Measurements from ENCODE around the gene GHDC.
"Not testable (repeated sequence)": the region's sequence is repeated elsewhere in the genome, so short reads cannot be mapped to it uniquely, and the experiment has no call there.

The GHDC gene

DNA sequence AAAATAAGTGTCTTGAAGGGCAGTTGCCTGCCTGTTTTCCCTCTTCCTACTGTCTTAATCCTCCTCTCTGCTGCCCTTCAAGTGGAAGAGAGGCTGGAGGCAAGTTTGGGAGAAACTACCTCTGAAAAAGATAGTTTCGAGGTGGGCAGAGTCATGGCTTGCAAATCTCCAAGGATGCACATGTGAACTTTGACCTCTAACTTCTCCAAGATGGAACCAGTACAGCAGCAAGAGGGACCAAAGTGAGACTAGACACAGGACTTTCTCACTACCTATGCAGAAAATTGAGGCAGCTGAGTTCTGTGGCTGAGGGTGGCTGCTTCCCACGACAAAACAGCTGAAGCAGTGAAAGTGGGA, 12.5 kb downstream of the GHDC start:
- DNase-seq: no peak

DNA sequence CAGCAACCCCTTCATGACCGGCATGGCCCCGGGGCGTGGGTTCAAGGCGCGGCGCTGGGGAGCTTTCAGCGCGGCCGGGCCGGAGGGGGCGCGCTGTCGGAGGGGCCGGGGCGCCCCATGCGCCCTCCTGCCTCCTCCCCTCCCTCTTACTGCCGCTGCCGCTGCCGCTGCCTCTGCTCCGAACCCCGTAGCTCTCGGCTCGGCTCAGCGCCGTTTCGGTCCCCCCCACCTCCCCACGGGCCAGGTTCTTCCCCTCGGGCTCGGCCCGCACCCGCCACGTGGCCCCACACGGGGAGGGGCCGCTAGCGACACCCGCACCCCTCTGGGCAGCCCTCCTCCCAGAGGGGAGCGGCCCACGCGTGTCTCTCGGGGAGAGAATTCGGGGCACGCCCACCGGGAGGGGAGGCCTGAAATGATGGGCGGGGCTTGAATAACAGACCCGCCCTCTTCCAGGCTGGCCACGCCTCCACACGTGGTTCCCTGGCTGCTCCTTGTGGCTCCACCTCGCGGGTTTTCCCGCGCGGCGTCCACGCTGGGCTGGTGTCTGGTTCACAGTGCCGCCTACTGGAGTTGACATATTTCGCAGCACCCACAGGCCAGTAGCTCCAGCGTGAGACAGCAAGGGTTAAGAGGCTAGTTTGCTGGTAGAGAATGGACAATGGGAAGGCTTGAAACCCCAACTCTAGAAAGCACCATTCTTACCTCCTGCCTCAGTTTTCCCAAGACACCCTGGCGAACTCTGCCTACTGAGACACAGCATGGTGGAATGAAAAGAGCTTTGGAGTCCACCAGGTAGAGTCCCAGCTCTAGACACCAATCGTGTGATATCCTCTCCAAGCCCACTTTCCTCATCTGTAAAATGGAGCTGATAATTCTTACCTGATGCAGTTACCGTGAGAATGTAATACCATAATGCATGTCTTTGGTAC, 13.1 kb downstream of the GHDC start, which contains the start of gene KCNH4:
Gene KCNH4, minus strand, starts transcription at position 221 of the 929 bp plus-strand sequence. Its CDS starts 197 bp downstream, at position 24.
- peak; percentile 19 for DNase-seq

DNA sequence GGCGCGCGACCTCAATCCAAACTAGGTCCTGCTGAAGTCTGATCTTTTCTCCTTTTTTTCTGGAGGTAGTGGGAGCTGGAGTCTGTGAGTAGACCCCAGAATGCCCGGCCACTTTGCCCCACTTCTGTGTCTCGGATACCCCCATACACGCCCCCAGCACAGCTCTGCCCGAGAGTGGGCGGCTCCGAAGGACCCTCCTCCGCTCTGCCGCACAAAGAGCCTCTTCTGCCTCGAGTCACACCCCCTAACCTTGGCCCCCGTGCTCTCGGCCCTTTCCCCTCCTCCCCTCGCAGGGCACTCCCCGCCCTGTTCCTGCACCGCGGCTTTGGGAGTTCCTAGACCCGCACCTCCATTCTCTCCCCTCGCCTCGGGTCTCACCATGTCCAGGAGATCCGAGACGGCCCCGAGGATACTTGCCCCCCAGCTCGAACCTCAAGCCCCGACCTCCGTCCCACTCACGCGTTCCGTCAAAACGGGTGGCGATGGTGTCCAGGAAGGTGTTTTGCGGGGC, 13.8 kb downstream of the GHDC start:
- DNase-seq: no peak

DNA sequence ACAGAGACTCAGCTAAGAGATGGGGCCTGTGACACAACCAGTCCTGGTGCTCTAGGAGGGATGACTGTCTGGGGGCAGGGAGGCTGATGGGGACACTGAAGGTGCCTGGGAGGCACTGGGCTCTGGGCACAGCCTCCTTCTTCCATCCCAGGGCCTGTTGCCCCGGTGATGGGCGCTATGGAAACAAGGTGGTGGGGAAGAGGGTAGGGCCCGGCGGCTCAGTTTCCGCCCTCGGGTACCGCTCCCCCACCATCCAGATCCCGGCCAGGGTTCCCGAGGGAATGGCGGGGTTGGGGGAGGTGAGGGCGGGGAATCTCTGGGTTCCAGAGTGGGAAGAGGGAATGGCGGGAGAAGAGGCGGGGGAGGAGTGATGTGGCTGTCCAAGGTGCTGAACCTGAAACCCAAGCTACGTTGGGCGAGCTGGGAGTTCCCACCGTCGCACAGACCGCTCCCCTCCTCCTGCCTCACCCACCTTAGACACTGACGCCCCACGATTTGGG, 14.3 kb downstream of the GHDC start:
- DNase-seq: peak; percentile 52

DNA sequence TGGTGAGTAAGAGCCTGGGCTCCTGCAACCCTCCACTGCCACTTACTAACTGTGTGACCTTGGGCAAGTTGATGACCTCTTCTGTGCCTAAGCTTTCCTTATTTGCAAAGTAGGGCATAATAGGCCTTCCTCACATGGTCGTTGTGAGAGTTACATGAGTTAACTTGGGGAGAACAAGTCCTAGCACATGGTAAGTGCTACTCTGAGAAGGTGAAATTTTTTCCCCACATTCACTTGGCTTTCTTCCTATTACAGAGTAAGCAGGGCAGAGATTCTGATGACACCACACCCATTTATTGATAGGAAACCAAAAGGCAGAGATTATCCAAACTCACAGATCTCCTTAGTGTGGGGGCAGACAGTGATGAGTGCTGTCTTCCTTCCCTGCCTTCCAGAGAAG, 15.0 kb downstream of the GHDC start:
- no peak for DNase-seq

DNA sequence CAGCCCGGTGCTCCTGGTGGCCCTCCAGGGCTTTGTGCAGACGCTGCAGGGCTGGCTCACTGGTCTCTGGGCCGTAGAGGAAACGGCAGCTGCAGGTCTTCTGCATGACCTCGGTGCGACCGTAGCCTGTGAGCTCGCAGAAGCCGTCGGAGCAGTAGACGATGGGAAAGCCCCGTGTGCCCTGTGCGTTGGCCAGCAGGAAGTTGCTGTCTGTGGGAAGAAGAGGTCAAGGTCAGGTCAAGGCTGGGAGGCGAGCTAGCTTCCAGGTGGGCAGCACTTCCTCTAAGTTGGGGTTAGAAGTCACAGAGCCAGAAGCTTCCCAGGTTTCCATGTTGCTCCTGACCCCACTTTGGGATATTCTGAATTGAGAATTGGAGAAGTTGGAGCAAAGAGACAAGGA, 15.5 kb downstream of the GHDC start:
- no peak for DNase-seq

DNA sequence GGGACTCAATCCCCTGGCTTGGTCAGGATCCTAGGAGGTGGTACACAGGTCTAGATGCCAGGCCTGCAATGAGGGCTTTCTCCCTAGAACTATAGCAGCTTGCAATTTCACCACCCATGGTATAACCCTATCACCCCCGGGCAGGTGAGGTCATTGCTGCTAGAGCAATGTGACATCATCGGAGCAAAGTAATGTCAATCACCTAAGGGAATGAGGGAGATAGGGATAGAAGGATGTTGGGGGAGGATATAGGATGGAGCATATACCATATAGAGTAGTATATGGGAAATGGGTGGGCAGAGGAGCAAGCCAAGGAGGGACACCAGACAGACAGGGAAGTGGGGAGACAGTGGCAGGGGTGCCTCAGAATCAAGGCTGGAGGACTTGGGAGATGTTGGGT, 16.6 kb downstream of the GHDC start:
- DNase-seq: no peak

DNA sequence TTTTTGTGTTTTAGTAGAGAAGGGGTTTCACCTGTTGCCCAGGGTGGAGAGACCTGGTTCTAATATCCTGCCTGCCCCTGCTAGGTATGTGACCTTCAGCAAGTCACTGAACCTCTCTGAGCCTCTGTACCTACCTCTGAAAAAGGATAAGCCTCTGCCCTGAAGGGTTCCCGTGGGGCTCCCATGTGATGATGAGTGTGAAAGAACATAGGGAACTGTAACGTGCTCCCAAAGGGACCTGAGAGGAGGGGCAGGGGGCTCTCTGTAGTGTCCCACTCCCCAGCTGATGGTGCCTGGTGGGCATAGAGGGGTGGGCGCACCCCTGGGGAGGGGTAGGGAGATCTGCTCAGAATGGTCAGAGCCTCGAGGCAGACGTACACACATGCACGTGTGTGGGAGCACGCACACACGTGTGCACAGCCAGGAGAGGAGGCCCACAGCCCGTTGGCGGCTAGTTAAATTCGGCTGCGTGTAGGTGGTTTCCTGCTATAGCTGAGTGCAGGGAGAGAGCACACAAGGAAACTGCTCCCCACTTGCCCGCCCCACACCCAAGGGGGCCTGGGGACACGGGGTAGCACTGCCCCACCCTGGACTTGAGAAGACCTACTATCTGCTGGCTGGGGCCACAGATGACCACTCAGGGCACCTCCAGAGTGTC, 20.0 kb downstream of the GHDC start:
- DNase-seq: no peak

DNA sequence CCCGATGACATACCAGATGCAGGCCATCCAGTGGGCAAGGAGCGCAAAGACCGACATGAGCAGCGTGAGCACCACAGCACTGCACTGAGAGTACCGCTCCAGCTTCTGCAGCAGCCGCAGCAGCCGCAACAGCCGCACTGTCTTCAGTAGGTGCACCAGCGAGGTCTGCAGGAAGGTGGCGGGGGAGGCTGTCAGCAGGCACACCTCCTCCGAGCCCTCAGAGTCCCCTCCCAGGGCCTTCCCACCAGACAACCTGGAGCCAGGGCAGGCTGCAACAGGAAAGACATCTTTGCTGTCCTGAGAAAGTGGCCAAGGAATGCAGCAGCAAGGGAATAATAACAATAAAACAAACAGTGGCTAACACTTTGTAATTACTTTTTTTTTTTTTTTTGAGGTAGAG, 22.5 kb downstream of the GHDC start:
- DNase-seq: no peak

DNA sequence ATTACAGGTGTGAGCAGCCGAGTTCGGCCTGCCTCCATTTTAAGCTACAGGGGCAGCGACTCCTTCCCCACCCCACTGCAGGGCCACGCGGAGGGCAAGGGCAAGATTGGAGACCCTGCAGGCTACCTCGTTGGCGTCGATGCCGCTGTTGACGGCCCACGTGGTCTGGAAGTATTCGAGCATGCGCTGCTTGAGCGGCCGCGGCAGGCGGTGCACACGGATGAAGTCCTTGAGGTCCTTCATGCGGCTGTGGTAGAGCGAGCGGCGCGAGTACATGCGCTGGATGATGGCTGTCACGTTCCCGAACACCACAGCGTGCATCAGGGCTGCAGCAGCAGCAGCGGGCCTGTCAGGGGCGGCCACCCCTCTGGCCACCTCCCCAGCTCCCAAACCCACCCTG, 24.9 kb downstream of the GHDC start:
- no peak for DNase-seq

DNA sequence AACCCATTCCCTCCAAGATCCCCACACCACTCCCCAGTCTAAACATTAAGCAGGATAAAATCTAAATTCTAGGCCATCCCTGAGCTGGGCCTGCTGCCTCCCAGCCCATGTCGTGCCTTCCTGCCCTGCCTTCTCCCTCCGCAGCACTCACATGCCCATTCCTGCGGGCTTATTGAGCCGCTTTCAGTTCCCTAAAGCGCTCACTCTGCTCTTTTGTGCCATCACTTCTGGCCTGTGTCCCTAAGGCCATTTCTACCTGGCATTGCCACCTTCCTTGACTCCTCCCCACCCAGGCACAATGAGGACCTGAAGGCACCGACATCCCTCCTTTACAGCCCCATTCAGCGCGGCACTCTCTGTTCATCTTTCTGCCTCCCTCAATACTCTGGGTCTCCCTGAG, 26.5 kb downstream of the GHDC start:
- no peak for DNase-seq

DNA sequence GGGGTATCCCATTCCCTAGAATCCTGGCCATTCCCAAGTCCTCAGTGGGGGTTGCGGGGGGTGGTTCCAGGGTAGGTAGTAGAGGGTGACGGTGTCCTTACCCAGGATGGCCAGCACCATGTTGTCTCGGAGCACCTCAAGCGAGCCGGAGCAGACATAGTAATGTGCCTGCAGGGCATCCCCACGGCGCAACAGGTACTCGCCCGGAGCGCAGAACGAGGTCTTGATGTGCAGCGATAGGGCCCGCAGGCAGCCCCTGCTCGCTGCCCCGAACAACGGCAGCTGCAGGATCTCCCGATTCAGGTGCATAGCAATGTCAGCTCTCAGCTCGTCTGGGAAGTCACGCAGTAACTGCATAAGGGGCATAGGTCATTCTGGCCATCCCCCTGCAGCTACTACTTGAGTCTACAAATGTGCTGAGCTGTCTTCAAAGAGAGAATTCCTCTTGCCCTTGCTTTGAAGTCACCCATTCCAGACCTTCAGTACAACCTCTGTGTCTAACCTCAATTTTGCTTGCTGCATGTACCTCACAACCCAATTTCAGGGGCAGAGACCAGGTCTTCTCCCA, 28.0 kb downstream of the GHDC start:
- DNase-seq: no peak

DNA sequence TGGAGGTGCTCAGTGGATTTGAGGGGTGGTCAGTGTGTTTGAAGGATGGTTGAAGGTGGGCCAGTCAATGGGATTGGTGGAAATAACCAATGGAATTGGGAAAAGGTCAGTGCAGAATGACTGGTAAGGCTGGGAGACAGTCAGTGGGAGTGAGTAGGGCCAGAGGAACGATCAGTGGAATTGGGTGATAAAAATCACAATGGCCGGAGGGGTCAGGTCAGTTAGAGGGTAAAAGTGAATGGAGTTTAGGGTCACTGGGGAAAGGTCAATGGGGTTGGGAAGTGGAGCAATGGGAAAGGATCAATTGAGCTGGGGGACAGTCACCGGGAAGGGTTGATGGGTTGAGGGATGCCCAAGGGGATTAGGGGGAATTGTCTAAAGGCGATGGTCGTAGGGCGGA, 28.5 kb downstream of the GHDC start:
- DNase-seq: no peak

DNA sequence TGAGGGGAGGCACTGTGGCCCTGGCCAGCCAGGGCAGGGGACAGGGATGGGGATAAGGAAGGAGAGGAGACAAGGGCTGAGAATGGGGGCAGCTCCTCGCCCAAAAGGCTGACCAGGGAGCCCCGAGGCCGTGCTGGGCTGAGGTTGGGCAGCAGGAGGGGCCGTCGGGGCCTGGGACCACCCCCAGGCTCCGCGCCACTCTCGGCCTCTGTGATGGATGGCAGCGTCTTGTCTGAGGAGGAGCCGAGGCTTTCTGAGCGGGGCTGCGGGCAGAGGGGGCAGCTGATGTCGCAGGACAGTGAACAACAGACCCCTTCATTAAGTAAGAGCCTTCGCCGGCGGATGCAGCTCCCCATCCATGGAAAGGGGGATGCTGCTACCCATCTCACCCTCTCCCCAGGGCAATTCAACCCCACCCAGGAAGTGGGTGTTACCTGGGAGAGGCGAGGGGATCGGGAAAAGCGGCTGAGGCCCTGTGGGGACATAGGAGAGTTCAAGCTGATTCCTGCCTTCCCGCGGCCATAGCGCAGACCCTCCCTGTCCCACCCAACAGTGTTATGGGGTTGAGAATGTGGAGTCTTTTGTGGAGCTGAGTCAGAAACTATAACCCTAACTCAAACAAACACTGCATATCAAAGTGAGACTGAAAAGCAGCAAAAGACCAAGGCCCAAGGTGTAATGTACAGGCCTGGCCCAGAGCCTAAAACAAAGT, 30.4 kb downstream of the GHDC start:
- no peak for DNase-seq

DNA sequence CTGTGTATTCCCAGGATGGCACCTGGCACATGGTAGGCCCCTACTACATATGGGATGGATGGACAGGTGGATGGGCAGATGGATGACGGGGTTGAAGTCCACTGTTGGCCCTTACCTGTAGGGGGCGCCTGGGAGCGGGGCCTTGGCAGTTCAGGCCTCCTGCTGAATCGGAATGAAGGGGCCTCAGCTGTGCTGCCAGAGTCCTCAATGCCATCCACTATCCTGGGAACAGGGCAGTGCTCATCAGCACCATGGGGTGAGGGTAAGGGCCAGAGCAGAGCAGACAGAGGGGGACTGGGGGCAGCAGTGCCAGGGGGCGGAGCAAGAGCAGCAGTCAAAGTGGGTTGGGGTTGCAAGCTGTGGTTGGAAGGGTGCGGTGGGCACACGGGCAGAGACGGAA, 31.2 kb downstream of the GHDC start:
- no peak for DNase-seq

DNA sequence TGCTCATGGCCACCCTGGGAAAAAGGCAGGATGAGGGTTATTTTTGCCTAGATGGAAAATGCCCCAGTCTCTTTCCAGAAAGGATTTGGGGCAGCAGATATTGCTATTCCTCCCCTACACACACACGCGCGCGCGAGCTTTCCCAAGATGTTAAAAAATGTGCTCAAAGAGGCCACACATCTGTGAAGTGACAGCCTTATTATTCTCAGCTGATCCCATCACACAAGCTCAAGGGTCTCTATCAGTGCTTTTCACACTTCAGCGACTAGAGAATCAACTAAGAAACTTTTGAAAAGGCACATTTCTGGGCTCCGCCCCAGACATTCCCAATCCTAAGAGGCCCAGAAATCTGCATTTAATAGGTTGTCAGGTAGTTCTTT, 33.8 kb downstream of the GHDC start:
- DNase-seq: no peak

DNA sequence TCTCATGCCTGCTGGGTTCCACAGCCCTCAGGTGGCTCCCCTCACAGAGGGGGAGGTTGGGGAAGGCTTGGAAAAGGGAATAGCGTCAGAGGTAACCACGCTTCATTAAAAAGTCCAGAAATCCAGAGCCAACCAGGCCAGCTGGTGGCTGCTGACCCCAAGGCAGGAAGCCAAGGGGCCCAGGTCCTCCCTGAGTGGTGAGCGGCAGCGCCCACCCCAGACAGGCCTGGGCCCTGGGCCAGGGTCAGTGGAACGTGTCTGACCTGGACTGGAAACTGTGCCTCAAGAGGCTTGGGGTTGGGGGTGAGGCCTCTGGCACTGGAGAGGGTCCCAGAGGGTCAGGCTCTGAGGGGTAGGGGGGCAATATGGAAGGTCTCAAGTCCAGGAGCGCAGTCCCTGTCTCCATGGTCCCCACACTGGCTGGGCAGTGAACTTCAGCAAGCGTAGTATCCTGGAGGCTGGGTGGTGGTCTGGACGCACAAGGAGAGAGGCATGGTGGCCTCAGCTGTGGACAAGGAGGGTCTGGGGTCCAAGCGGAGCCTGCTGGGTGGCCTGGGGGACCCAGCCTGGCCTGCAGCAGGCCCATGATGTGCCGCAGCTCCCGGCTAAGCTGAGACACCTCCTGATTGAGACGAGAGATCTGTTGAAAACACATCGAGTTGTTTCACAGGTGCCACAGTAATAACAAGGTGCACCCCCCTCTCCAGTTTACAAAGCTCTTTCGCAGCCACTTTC, 34.3 kb downstream of the GHDC start:
- no peak for DNase-seq

DNA sequence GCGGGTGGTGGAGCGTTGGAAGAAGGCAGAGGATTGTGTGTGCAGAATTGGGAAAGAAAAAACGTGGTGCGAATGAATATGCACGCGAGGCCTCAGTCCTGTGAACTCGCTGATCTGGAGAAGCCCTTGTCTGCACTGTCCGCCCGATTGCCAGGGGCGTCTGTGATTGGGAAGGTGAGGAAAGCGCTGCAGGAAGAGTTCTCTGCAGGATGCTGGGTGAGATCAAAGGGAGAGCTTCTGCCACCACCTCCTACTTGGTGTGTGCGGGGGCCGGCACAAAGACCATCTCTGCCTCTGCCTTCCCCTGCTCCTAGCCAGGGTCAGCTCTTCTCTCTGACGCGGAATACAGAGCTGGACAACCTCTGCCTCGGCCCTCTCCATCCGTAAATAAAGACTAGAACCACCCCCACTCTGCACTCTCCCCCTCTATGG, 38.7 kb downstream of the GHDC start:
- DNase-seq: no peak

DNA sequence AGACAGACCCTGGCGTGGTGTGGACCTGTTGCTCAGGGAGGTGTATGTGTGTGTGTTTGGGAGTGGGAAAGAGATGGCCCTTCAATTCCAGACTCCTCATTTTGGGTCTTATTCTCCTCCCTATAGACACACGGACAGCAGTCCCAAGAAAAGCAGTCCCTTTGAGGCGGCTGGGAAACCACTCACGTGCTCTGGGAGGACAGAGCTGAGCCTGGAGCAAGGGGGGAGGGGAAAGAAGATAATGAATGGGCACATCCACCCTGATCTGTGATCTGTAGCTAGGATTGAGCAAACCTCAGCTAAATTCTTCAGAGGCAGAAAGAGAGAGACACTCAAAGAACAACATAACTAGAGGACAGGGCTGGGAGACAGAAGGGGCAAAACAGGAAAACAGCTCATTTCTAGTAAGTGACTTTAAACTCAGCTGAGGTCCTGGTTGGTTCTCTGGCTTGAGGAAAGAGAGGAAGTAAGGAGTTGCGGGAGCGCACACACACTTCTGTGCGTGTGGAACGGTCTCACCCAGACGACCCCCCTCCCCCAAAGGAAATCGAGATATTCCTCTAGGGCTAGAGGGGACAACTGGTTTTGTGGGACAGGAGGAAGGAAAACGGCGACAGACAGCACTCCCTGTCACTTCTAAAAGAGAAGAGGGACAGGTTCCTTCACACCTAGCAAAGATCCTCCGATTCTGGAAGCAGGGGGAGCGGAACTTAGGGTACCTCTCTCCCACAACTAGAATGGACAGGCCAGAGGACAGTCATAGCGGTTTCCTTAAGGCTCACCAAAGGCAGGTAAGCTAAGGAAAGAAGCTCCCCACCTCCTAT, 40.2 kb downstream of the GHDC start:
- no peak for DNase-seq

DNA sequence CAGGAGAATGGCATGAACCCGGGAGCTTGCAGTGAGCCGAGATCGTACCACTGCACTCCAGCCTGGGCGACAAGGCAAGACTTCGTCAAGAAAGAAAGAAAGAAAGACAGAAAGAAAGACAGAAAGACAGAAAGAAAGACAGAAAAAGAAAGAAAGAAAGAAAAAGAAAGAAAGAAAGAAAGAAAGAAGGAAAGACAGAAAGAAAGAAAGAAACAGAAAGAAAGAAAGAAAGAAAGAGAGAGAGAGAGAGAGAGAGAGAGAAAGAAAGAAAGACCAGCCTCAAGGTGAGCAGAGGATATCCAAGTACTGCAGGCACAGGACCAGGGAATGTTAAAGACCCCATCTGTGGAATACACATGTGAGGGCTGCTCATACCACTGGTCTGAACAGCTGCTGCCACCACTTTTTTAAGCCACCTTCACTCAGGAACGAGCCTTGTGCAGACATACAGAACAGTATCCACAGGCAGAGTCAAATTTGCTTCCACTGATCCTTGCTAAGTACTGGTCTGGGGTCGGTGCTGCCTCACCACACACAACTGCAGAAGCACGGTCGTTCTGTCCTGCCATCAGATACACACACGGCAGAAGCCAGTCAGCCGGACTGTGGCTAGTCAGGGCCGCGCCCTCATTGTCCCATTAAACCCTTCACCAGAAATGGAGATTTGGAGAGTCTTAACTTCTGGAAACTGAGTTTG, 47.2 kb downstream of the GHDC start:
- no peak for DNase-seq

DNA sequence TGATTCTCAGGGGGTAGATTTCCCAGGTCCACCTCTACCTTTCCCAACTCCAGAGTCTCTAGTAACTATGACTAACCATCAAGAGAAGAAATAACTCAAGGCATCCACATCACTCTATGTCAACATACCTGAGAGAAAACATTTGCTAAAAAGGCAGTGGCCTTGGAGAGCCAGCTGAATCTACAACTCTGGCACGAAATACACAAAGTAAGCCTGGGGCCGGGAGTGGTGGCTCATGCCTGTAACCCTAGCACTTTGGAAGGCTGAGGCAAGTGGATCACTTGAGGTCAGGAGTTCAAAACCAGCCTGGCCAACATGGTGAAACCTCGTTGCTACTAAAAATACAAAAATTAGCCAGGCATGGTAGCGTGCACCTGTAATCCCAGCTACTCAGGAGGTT, 51.2 kb downstream of the GHDC start:
- DNase-seq: not testable (repeated sequence)
